Psoas muscle (tissue), 8 donors: Measurements from ENCODE around the gene ABHD2. TPM values are rescaled to one million over a fixed set of nuclear protein-coding genes. Genes with fewer than 3 reads are reported as not detected.

ENCODE experiments used
- ATAC-seq, 4 donors: fragments of 200-7000 bp; cut with Tn5 transposase; one replicate each; pipeline ENCODE4 v1.9.1; 2020; ENCODE audit warnings: moderate library complexity in 3 of 4, mild to moderate bottlenecking in 2 of 4
- DNase-seq, 2 donors: peaks; one replicate each; pipeline ENCODE4 v3.0.0-alpha.2; 2020
- H3K27ac ChIP-seq: fragments of 200-600 bp; one replicate; pipeline ENCODE4 v1.8.0; 2022
- H3K27me3 ChIP-seq, 3 donors: fragments of 200-600 bp in 1 of 3; one replicate each; pipeline versions ENCODE4 v1.6.1 to v1.8.0; 2013 to 2022; ENCODE audit warnings: low read length in 2 of 3, mild to moderate bottlenecking in 2 of 3, moderate library complexity in 1 of 3; ENCODE audit not compliant: insufficient read depth in 3 of 3
- H3K36me3 ChIP-seq, 2 donors: fragments of 200-600 bp in 1 of 2; one replicate each; pipeline versions ENCODE4 v1.6.1 to v1.8.0; 2013 to 2022; ENCODE audit warnings: low read depth in 1 of 2, mild to moderate bottlenecking in 1 of 2, moderate library complexity in 1 of 2; ENCODE audit not compliant: insufficient read depth in 1 of 2
- H3K4me1 ChIP-seq: fragments of 200-600 bp; one replicate; pipeline ENCODE4 v1.8.0; 2022
- H3K4me3 ChIP-seq: fragments of 200-600 bp; one replicate; pipeline ENCODE4 v1.8.0; 2022; ENCODE audit warnings: mild to moderate bottlenecking
- H3K9me3 ChIP-seq: fragments of 200-600 bp; one replicate; pipeline ENCODE4 v1.8.0; 2022
- CTCF ChIP-seq: fragments of 200-600 bp; IDR thresholded peaks from one replicate; pipeline ENCODE4 v1.8.0; 2022; ENCODE audit warnings: antibody characterized with exemption
- WGBS, 3 donors: extraction: QIAGEN DNeasy Blood & Tissue Kit; methylation state at CpG; one replicate each; pipeline versions ENCODE4 v1.1.6 to v1.1.7; 2013; 5-methylcytosine and 5-hydroxymethylcytosine counted together
- intact Hi-C, 2 donors: fragments of 100-400 bp; cut with DNase I; formaldehyde crosslinking; loops; one replicate each; pipeline versions ENCODE4 v1.11.0 to v1.14.2; 2022
- polyA plus RNA-seq, 3 donors: library from polyadenylated mRNA; stranded (reverse); fragments of 200-250 nt; gene quantifications; one replicate each; pipeline ENCODE4 v1.2.3, GENCODE V29; 2013
- total RNA-seq, 4 donors: library from RNA; stranded (reverse); fragmentation: NEBNext Ultra II Directional in 2 of 4; extraction: Animal tissue kit (Norgen Biotek cat#: 25700) in 2 of 4; gene quantifications; one replicate each; pipeline versions ENCODE4 v1.2.1 to v1.2.4, GENCODE V29; 2021 to 2023
- donor health status: healthy with polysubstance abuse.
- donor health status: DM: no; HTN: no; CAD: no; lungs with moderate emphysema.
- donor health status: Bipolar disorder and iron deficiency.
- donor health status: healthy.
- donor health status: DM: yes; HTN: yes; CAD: no.
- donor health status: DM: no; HTN: no; CAD: no.
- donor health status: DM: no; HTN: no; CAD: no.
- donor health status: DM: yes; HTN: yes; CAD: no.

The ABHD2 gene
- total and polyA plus RNA-seq, 7 donors = 10.8 to 215 (median 66.1) TPM

- no peak overlapping the region for H3K4me3 ChIP-seq
- no peak for ATAC-seq
- DNase-seq = no peak
- peak overlapping the region; percentile 84 for H3K27ac ChIP-seq
- H3K4me1 ChIP-seq = peaks cover 62% of the 10 kb centered on the region
- TF ChIP-seq CTCF = no peak
- no peaks in the 10 kb centered on the region for H3K27me3 ChIP-seq
- intact Hi-C loops = no loop called here
- no peaks in the 10 kb centered on the region for H3K9me3 ChIP-seq
- 77 to 87% (median 79%) methylated on average over 5 of the region's 5 CpGs for WGBS, 3 donors
- H3K36me3 ChIP-seq = peaks cover 2 to 21% of the 10 kb centered on the region in 2 donors
These were observed 75.2 kb downstream of the ABHD2 start for GRCh38 chr15:89163271-89164055.

- intact Hi-C loops = loop anchor here in 1 of 2 donors (5.0 kb wide), 1 partner anchor 77 kb away; the partner anchor contains the start of gene ABHD2
- Histone ChIP-seq H3K9me3 (no peaks in the 10 kb centered on the region), H3K36me3 (peaks cover 2 to 8% of the 10 kb centered on the region in 2 donors), H3K4me3 (no peak overlapping the region), H3K4me1 (peaks cover 65% of the 10 kb centered on the region), H3K27ac (peak overlapping the region; percentile 84), H3K27me3 (no peaks in the 10 kb centered on the region)
- DNase-seq (no peak), ATAC-seq (peak in 3 of 4 donors; percentile 38 to 50 (median 46))
- 29 to 38% (median 34%) methylated on average over 7 of the region's 7 CpGs for WGBS, 3 donors
- no peak for TF ChIP-seq CTCF
These were observed 76.5 kb downstream of the ABHD2 start for GRCh38 chr15:89164712-89165211.

- H3K4me1 ChIP-seq = peaks cover 65% of the 10 kb centered on the region
- 45 to 64% (median 49%) methylated on average over 2 of the region's 2 CpGs for WGBS, 3 donors
These were observed 77.4 kb downstream of the ABHD2 start for GRCh38 chr15:89165677-89166076.

More at GRCh38 chr15:89165677-89166076, 77.4 kb downstream of the ABHD2 start:
- DNase-seq (no peak), ATAC-seq (no peak)
- H3K4me3 ChIP-seq = no peak overlapping the region
- peak overlapping the region; percentile 84 for H3K27ac ChIP-seq
- H3K9me3 ChIP-seq = no peaks in the 10 kb centered on the region
- peaks cover 2 to 3% of the 10 kb centered on the region in 2 donors for H3K36me3 ChIP-seq
- TF ChIP-seq CTCF = no peak
- H3K27me3 ChIP-seq = no peaks in the 10 kb centered on the region
- intact Hi-C loops = loop anchor here in 1 of 2 donors (5.0 kb wide), 1 partner anchor 78 kb away; the partner anchor contains the start of gene ABHD2
